Ishikawa (cell line): ENCODE results near the gene CMSS1.

Experiments used
- EP300 ChIP-seq: IDR thresholded peaks from 2 replicates; pipeline ENCODE4 v1.6.1; 2012; ENCODE audit warnings: borderline replicate concordance
- NFIC ChIP-seq: IDR thresholded peaks from 2 replicates; pipeline ENCODE4 v1.6.1; 2012
- RAD21 ChIP-seq: IDR thresholded peaks from 2 replicates; pipeline ENCODE4 v1.6.1; 2012; ENCODE audit warnings: low read depth
- TAF1 ChIP-seq: IDR thresholded peaks from 2 replicates; pipeline ENCODE4 v1.6.1; 2012; ENCODE audit warnings: low read depth, mild to moderate bottlenecking

DNA sequence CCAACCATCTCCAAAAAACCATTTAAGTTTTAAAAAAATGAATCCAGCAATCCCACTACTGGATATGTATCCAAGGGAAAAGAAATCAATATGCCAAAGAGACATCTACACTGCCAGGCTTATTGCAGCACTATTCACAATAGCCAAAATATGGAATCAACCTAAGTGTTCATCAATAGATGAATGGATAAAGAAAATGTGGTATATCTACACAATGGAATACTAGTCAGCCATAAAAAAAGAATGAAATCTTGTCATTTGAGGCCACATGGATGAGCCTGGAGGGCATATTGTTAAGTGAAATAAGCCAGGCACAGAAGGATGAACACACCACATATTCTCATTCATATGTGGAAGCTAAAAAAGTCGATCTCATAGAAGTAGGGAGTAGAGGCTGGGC lies 160.6 kb downstream of the CMSS1 start:
- TF ChIP-seq TAF1 (no peak), RAD21 (no peak), EP300 (no peak), NFIC (no peak)
